PC-3 (cell line): ENCODE results near the gene LCP1. TPM values are rescaled to one million over a fixed set of nuclear protein-coding genes. Genes with fewer than 3 reads are reported as not detected.

Source experiments
- ATAC-seq: fragments of 200-7000 bp; cut with Tn5 transposase; 2 replicates; pipeline ENCODE4 v1.9.1; 2020; ENCODE audit warnings: mild to moderate bottlenecking, moderate library complexity
- BruUV-seq: library from RNA; stranded (reverse); fragments of 400-500 nt; replicated peaks from 2 replicates; lab custom pipeline; 2021; lab: Mats Ljungman, UMichigan
- CTCF ChIA-PET: fragments of 300-600 bp; sonication (Branson Sonifier 250); formaldehyde crosslinking; loops from one replicate; lab custom pipeline; 2022; ENCODE audit warnings: antibody characterized with exemption; lab: Charles Lee
- POLR2A ChIA-PET: fragments of 300-600 bp; sonication (Branson Sonifier 250); formaldehyde crosslinking; loops from one replicate; lab custom pipeline; 2022; ENCODE audit warnings: antibody characterized with exemption; ENCODE audit not compliant: unreplicated experiment; lab: Charles Lee
- DNase-seq: peaks from one replicate; pipeline ENCODE4 v3.0.0-alpha.2; 2015
- H2AFZ ChIP-seq: fragments of 300-600 bp; sonication (generic); 2 replicates; pipeline ENCODE4 v1.6.0; 2016; ENCODE audit warnings: antibody characterized with exemption, low read length
- H3F3A ChIP-seq: fragments of 300-600 bp; sonication (generic); one replicate; pipeline ENCODE4 v1.6.0; 2017; ENCODE audit warnings: antibody characterized with exemption, low read length, control low read depth, mild to moderate bottlenecking; ENCODE audit not compliant: unreplicated experiment
- H3K27ac ChIP-seq: fragments of 300-600 bp; sonication (generic); 2 replicates; pipeline ENCODE4 v1.5.1; 2016; ENCODE audit warnings: mild to moderate bottlenecking, low read length
- H3K27me3 ChIP-seq: fragments of 300-600 bp; sonication (generic); 2 replicates; pipeline ENCODE4 v1.6.1; 2016; ENCODE audit warnings: low read length, mixed read lengths
- H3K36me3 ChIP-seq: fragments of 300-600 bp; sonication (generic); 2 replicates; pipeline ENCODE4 v1.6.1; 2016; ENCODE audit warnings: low read depth, mixed run types, low read length, mixed read lengths
- H3K4me1 ChIP-seq: fragments of 300-600 bp; sonication (generic); 2 replicates; pipeline ENCODE4 v1.5.1; 2016; ENCODE audit warnings: low read length; ENCODE audit not compliant: insufficient read depth
- H3K4me2 ChIP-seq: fragments of 300-600 bp; sonication (generic); 2 replicates; pipeline ENCODE4 v1.6.0; 2016; ENCODE audit warnings: low read length
- H3K4me3 ChIP-seq: fragments of 300-600 bp; sonication (generic); 2 replicates; pipeline ENCODE4 v1.5.1; 2016; ENCODE audit warnings: mild to moderate bottlenecking, low read length, mixed read lengths
- H3K79me2 ChIP-seq: fragments of 300-600 bp; sonication (generic); 2 replicates; pipeline ENCODE4 v1.6.1; 2017; ENCODE audit warnings: low read length, mixed read lengths
- H3K9ac ChIP-seq: fragments of 300-600 bp; sonication (generic); 2 replicates; pipeline ENCODE4 v1.6.0; 2016; ENCODE audit warnings: mild to moderate bottlenecking, low read length
- H3K9me2 ChIP-seq: fragments of 300-600 bp; sonication (generic); replicated peaks from 2 replicates; pipeline ENCODE4 v1.6.1; 2016; ENCODE audit warnings: mixed run types, low read length, mixed read lengths
- H3K9me3 ChIP-seq: fragments of 300-600 bp; sonication (generic); 2 replicates; pipeline ENCODE4 v1.6.1; 2016; ENCODE audit warnings: low read length, mixed read lengths
- H4K20me1 ChIP-seq: fragments of 300-600 bp; sonication (generic); 2 replicates; pipeline ENCODE4 v1.6.1; 2016; ENCODE audit warnings: low read length, mixed read lengths
- CTCF ChIP-seq: fragments of 300-600 bp; sonication (generic); conservative IDR thresholded peaks from 2 replicates; pipeline ENCODE4 v1.5.1; 2017; ENCODE audit warnings: antibody characterized with exemption, low read depth, mild to moderate bottlenecking, low read length
- EZH2 ChIP-seq: fragments of 300-600 bp; sonication (generic); IDR thresholded peaks from one replicate; pipeline ENCODE4 v1.6.1; 2017; ENCODE audit warnings: antibody characterized with exemption, mild to moderate bottlenecking, low read length; ENCODE audit not compliant: unreplicated experiment
- EZH2phosphoT487 ChIP-seq: fragments of 300-600 bp; sonication (generic); IDR thresholded peaks from 2 replicates; pipeline ENCODE4 v1.6.1; 2018; ENCODE audit warnings: mild to moderate bottlenecking, antibody characterized with exemption, low read length, borderline replicate concordance
- intact Hi-C: fragments of 100-400 bp; cut with micrococcal nuclease; formaldehyde crosslinking; loops from 2 replicates; pipeline ENCODE4 v1.9.0; 2023
- total RNA-seq: library from RNA; depleted of rRNA; stranded (reverse); fragments of >200 nt; gene quantifications from 2 replicates; pipeline ENCODE4 v1.2.3, GENCODE V29; 2014

The LCP1 gene
- total RNA-seq, 1 experiment from 2014 or later = 143 TPM

GRCh38 chr13:46140044-46140443 is 41.9 kb downstream of the LCP1 start:
- DNase-seq = no peak
- Histone ChIP-seq H3K4me2 (no peak overlapping the region), H4K20me1 (no peaks in the 10 kb centered on the region), H3K4me1 (peaks cover 21% of the 10 kb centered on the region), H3F3A (no peaks in the 10 kb centered on the region), H3K27me3 (no peaks in the 10 kb centered on the region), H3K27ac (no peak overlapping the region), H3K9me2 (no peaks in the 10 kb centered on the region), H3K4me3 (no peak overlapping the region), H3K9me3 (no peaks in the 10 kb centered on the region), H2AFZ (no peak overlapping the region), H3K9ac (no peak overlapping the region), H3K36me3 (peaks cover 20% of the 10 kb centered on the region), H3K79me2 (no peaks in the 10 kb centered on the region)
- ATAC-seq = no peak
- no peak for TF ChIP-seq CTCF
- TF ChIP-seq EZH2 = no peak
- TF ChIP-seq EZH2phosphoT487 = no peak
- ChIA-PET POLR2A (no interaction called here), CTCF (no interaction called here)
- no TSS peak for BruUV-seq
- intact Hi-C loops = no loop called here

- POLR2A ChIA-PET = no interaction called here
- no peak for TF ChIP-seq EZH2
- TF ChIP-seq EZH2phosphoT487 = no peak
- no peak for TF ChIP-seq CTCF
- CTCF ChIA-PET = no interaction called here
- Histone ChIP-seq H3K9me3 (no peaks in the 10 kb centered on the region), H3K4me2 (no peak overlapping the region), H3F3A (no peaks in the 10 kb centered on the region), H3K4me3 (no peak overlapping the region), H2AFZ (no peak overlapping the region), H4K20me1 (no peaks in the 10 kb centered on the region), H3K9me2 (no peaks in the 10 kb centered on the region), H3K27ac (no peak overlapping the region), H3K79me2 (no peaks in the 10 kb centered on the region), H3K27me3 (no peaks in the 10 kb centered on the region), H3K4me1 (peaks cover 20% of the 10 kb centered on the region), H3K36me3 (peaks cover 25% of the 10 kb centered on the region), H3K9ac (no peak overlapping the region)
- DNase-seq = no peak
- no peak for ATAC-seq
- no TSS peak for BruUV-seq
- intact Hi-C loops = no loop called here
Measured at GRCh38 chr13:46137627-46138317, 44.2 kb downstream of the LCP1 start.

GRCh38 chr13:46136688-46137087 is 45.3 kb downstream of the LCP1 start:
- CTCF ChIA-PET = no interaction called here
- Histone ChIP-seq H3K27ac (no peak overlapping the region), H3F3A (no peaks in the 10 kb centered on the region), H2AFZ (no peak overlapping the region), H4K20me1 (no peaks in the 10 kb centered on the region), H3K9ac (no peak overlapping the region), H3K27me3 (no peaks in the 10 kb centered on the region), H3K4me3 (no peak overlapping the region), H3K36me3 (peaks cover 24% of the 10 kb centered on the region), H3K79me2 (no peaks in the 10 kb centered on the region), H3K4me2 (no peak overlapping the region), H3K4me1 (peaks cover 19% of the 10 kb centered on the region), H3K9me2 (no peaks in the 10 kb centered on the region), H3K9me3 (no peaks in the 10 kb centered on the region)
- no peak for TF ChIP-seq EZH2phosphoT487
- no peak for TF ChIP-seq EZH2
- no peak for TF ChIP-seq CTCF
- intact Hi-C loops = no loop called here
- no TSS peak for BruUV-seq
- no peak for DNase-seq
- ATAC-seq = no peak
- POLR2A ChIA-PET = no interaction called here
